Right cardiac atrium (tissue), 5 donors: ENCODE measurements around the gene SMTNL2. TPM values are rescaled to one million over a fixed set of nuclear protein-coding genes. Genes with fewer than 3 reads are reported as not detected.
A peak's percentile ranks its signal among the peaks of the same experiment; 100 is the strongest.
"Not testable (repeated sequence)": the region's sequence is repeated elsewhere in the genome, so short reads cannot be mapped to it uniquely, and the experiment has no call there.

ENCODE experiments used
- ATAC-seq, 2 donors: fragments of 200-7000 bp; cut with Tn5 transposase; one replicate each; pipeline versions ENCODE4 v1.8.0 to v1.9.1; 2020; ENCODE audit warnings: moderate library complexity in 2 of 2, mild to moderate bottlenecking in 1 of 2
- DNase-seq, 3 donors: peaks; one replicate each; pipeline ENCODE4 v3.0.0-alpha.2; 2020
- H3K27ac ChIP-seq: one replicate; pipeline ENCODE4 v1.5.1; 2013; ENCODE audit warnings: mild to moderate bottlenecking, low read length, control low read depth, moderate library complexity
- H3K27me3 ChIP-seq: one replicate; pipeline ENCODE4 v1.6.1; 2013; ENCODE audit not compliant: control insufficient read depth, insufficient read depth
- H3K4me1 ChIP-seq: one replicate; pipeline ENCODE4 v1.6.1; 2013; ENCODE audit warnings: low read length; ENCODE audit not compliant: control insufficient read depth, insufficient read depth
- H3K4me3 ChIP-seq: one replicate; pipeline ENCODE4 v1.5.1; 2013; ENCODE audit warnings: low read length, control low read depth
- H3K9me3 ChIP-seq: one replicate; pipeline ENCODE4 v1.6.1; 2013; ENCODE audit warnings: low read length; ENCODE audit not compliant: control insufficient read depth
- WGBS: extraction: QIAGEN DNeasy Blood & Tissue Kit; methylation state at CpG from one replicate; pipeline ENCODE4 v1.1.7; 2013; 5-methylcytosine and 5-hydroxymethylcytosine counted together
- intact Hi-C, 4 donors: fragments of 100-400 bp; cut with DNase I; formaldehyde crosslinking; loops; one replicate each; pipeline versions ENCODE4 v1.11.0 to v1.14.0; 2022 to 2023
- polyA plus RNA-seq: library from polyadenylated mRNA; stranded (reverse); fragments of 200-250 nt; gene quantifications from one replicate; pipeline ENCODE4 v1.2.3, GENCODE V29; 2013
- total RNA-seq, 4 donors: library from RNA; stranded (reverse); fragmentation: NEBNext Ultra II Directional; extraction: Animal tissue kit (Norgen Biotek cat#: 25700); gene quantifications; one replicate each; pipeline ENCODE4 v1.2.1, GENCODE V29; 2021
- donor health status: healthy with polysubstance abuse.
- donor health status: DM: no; HTN: yes; CAD: no.
- donor health status: DM: no; HTN: no; CAD: no.
- donor health status: DM: no; HTN: yes; CAD: no; lungs with severe emphysema.
- donor health status: DM: yes; HTN: yes; CAD: no.

The SMTNL2 gene
- total and polyA plus RNA-seq, 5 donors = 5.8 to 20.8 (median 13.3) TPM

GRCh38 chr17:4622375-4622774 lies 38.0 kb downstream of the SMTNL2 start:
- no peak for DNase-seq
- Histone ChIP-seq H3K27ac (no peak overlapping the region), H3K9me3 (no peaks in the 10 kb centered on the region), H3K4me3 (no peak overlapping the region), H3K27me3 (no peaks in the 10 kb centered on the region), H3K4me1 (no peaks in the 10 kb centered on the region)
- intact Hi-C loops = loop anchor here in 2 of 4 donors (5.0 to 10.0 kb wide), 2 partner anchors 198 to 200 kb away; no protein-coding TSS in a partner anchor
- no peak for ATAC-seq
- WGBS = 96% methylated on average over 1 of the region's 1 CpG

- no peak overlapping the region for H3K27ac ChIP-seq
- no peaks in the 10 kb centered on the region for H3K9me3 ChIP-seq
- intact Hi-C loops = loop anchor here in 2 of 4 donors (5.0 to 10.0 kb wide), 2 partner anchors 198 to 201 kb away; no protein-coding TSS in a partner anchor
- no peak for ATAC-seq
- no peaks in the 10 kb centered on the region for H3K27me3 ChIP-seq
- DNase-seq = no peak
- 72% methylated on average over 2 of the region's 2 CpGs for WGBS
- no peak overlapping the region for H3K4me3 ChIP-seq
- no peaks in the 10 kb centered on the region for H3K4me1 ChIP-seq
Measured at GRCh38 chr17:4623249-4623648, 38.9 kb downstream of the SMTNL2 start.

GRCh38 chr17:4624451-4624911 lies 40.2 kb downstream of the SMTNL2 start:
- not testable (repeated sequence) for H3K4me1 ChIP-seq, H3K4me3 ChIP-seq, H3K9me3 ChIP-seq, DNase-seq, ATAC-seq, H3K27ac ChIP-seq, H3K27me3 ChIP-seq
- WGBS = 66% methylated on average over 3 of the region's 3 CpGs
- intact Hi-C loops = loop anchor here in 2 of 4 donors (2.0 to 10.0 kb wide), 3 partner anchors 58 to 202 kb away; no protein-coding TSS in a partner anchor

GRCh38 chr17:4625181-4625617 lies 40.9 kb downstream of the SMTNL2 start:
- DNase-seq (no peak), ATAC-seq (peak in 1 of 2 donors; percentile 69)
- Histone ChIP-seq H3K9me3 (no peaks in the 10 kb centered on the region), H3K4me1 (no peaks in the 10 kb centered on the region), H3K27me3 (no peaks in the 10 kb centered on the region), H3K27ac (no peak overlapping the region), H3K4me3 (no peak overlapping the region)
- intact Hi-C loops = loop anchor here in 3 of 4 donors (2.0 to 10.0 kb wide), 3 partner anchors 58 to 200 kb away; no protein-coding TSS in a partner anchor
- 63% methylated on average over 12 of the region's 12 CpGs for WGBS

DNA sequence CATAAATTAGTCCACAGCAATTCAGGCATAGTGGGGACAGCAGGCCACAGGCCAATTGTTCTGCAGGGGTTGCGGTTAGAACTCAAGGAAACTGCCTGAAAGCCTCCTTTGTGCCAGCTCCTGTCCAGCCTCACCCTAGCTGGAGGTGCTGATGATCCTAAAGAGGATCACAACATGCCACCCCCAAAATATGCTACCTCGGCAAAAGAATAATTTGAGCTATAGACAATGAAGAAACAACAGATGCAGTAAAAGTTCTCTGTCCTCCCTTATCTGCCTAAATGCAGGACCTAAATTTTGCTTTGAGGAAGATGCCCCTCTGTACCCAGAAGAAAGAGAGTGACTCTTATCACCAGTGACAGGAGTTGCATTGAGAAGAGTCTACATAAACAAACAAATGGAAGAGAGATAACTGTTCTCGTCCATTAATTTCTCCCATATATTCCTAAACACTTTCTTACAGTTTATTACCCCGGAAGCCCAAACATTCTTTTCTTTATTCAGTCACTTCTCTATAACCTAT lies 42.5 kb downstream of the SMTNL2 start:
- DNase-seq = no peak
- intact Hi-C loops = loop anchor here in 2 of 4 donors (5.0 to 10.0 kb wide), 2 partner anchors 59 to 202 kb away; no protein-coding TSS in a partner anchor
- no peaks in the 10 kb centered on the region for H3K9me3 ChIP-seq
- ATAC-seq = no peak
- H3K4me3 ChIP-seq = no peak overlapping the region
- no peaks in the 10 kb centered on the region for H3K4me1 ChIP-seq
- H3K27me3 ChIP-seq = no peaks in the 10 kb centered on the region
- 78% methylated on average over 4 of the region's 4 CpGs for WGBS
- no peak overlapping the region for H3K27ac ChIP-seq

- Histone ChIP-seq H3K4me3 (no peak overlapping the region), H3K4me1 (no peaks in the 10 kb centered on the region), H3K27ac (no peak overlapping the region), H3K27me3 (no peaks in the 10 kb centered on the region), H3K9me3 (no peaks in the 10 kb centered on the region)
- 69% methylated on average over 8 of the region's 8 CpGs for WGBS
- no peak for DNase-seq
- ATAC-seq = no peak
- intact Hi-C loops = loop anchor here in 1 of 4 donors (5.0 kb wide), 1 partner anchor 64 kb away; no protein-coding TSS in a partner anchor
Measured at GRCh38 chr17:4631431-4631830, 47.1 kb downstream of the SMTNL2 start.

- no peaks in the 10 kb centered on the region for H3K27me3 ChIP-seq
- 69% methylated on average over 21 of the region's 21 CpGs for WGBS
- no peaks in the 10 kb centered on the region for H3K4me1 ChIP-seq
- no peak overlapping the region for H3K27ac ChIP-seq
- DNase-seq = no peak
- no peaks in the 10 kb centered on the region for H3K9me3 ChIP-seq
- intact Hi-C loops = loop anchor here in 1 of 4 donors (5.0 kb wide), 1 partner anchor 65 kb away; no protein-coding TSS in a partner anchor
- no peak for ATAC-seq
- H3K4me3 ChIP-seq = no peak overlapping the region
Measured at GRCh38 chr17:4631836-4632580, 47.7 kb downstream of the SMTNL2 start.

DNA sequence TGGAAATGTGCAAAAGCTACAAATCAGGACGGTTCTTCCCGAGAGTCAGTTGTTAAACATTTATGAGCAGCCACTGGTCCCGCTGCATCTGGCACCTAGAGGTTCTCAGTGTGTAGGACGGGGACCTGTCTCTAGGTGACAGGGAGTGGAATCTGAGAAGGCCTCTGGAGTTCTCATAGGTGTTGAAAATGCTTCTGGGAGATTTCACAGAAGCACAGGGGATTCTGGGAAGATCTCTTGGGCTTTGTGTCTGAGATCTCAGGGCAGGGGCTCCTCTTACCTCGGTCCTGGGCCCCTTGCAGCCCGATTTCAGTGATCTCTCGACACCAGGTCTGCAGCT lies 48.2 kb downstream of the SMTNL2 start:
- ATAC-seq (no peak), DNase-seq (no peak)
- no peak overlapping the region for H3K4me3 ChIP-seq
- H3K27ac ChIP-seq = no peak overlapping the region
- H3K27me3 ChIP-seq = no peaks in the 10 kb centered on the region
- intact Hi-C loops = loop anchor here in 1 of 4 donors (5.0 kb wide), 1 partner anchor 65 kb away; no protein-coding TSS in a partner anchor
- 61% methylated on average over 7 of the region's 7 CpGs for WGBS
- H3K4me1 ChIP-seq = no peaks in the 10 kb centered on the region
- no peaks in the 10 kb centered on the region for H3K9me3 ChIP-seq

DNA sequence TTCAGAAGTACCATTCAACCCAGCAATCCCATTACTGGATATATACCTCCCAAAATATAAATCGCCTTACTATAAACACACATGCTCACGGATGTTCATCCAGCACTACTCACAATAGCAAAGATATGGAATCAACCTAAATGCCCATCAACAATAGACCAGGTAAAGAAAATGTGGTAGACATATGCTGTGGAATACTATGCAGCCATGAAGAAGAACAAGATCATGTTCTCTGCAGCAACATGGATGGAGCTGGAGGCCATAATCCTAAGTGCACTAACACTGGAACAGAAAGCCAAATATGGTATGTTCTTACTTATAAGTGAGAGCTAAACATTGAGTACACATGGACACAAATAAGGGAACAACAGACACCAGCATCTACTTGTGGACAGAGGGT lies 49.3 kb downstream of the SMTNL2 start:
- no peak for ATAC-seq
- WGBS = 92% methylated on average over 2 of the region's 2 CpGs
- no peaks in the 10 kb centered on the region for H3K4me1 ChIP-seq
- no peak overlapping the region for H3K27ac ChIP-seq
- intact Hi-C loops = loop anchor here in 1 of 4 donors (5.0 kb wide), 1 partner anchor 66 kb away; no protein-coding TSS in a partner anchor
- H3K4me3 ChIP-seq = no peak overlapping the region
- DNase-seq = no peak
- no peaks in the 10 kb centered on the region for H3K27me3 ChIP-seq
- no peaks in the 10 kb centered on the region for H3K9me3 ChIP-seq

- ATAC-seq = no peak
- H3K27me3 ChIP-seq = no peaks in the 10 kb centered on the region
Measured at GRCh38 chr17:4634976-4635375, 50.6 kb downstream of the SMTNL2 start.

GRCh38 chr17:4635823-4636375 lies 51.6 kb downstream of the SMTNL2 start:
- no peaks in the 10 kb centered on the region for H3K4me1 ChIP-seq
- no peaks in the 10 kb centered on the region for H3K27me3 ChIP-seq
- intact Hi-C loops = no loop called here
- H3K4me3 ChIP-seq = no peak overlapping the region
- ATAC-seq (peak in 1 of 2 donors; percentile 13), DNase-seq (peak in 2 of 3 donors; percentile 60 to 67)
- no peaks in the 10 kb centered on the region for H3K9me3 ChIP-seq
- WGBS = 10% methylated on average over 10 of the region's 10 CpGs
- H3K27ac ChIP-seq = no peak overlapping the region

More at GRCh38 chr17:4634976-4635375, 50.6 kb downstream of the SMTNL2 start:
- H3K9me3 ChIP-seq = no peaks in the 10 kb centered on the region
- DNase-seq = no peak
- WGBS = 60% methylated on average over 4 of the region's 4 CpGs
- no peak overlapping the region for H3K27ac ChIP-seq
- intact Hi-C loops = loop anchor here in 1 of 4 donors (5.0 kb wide), 1 partner anchor 68 kb away; no protein-coding TSS in a partner anchor
- H3K4me3 ChIP-seq = no peak overlapping the region
- no peaks in the 10 kb centered on the region for H3K4me1 ChIP-seq
